K562 (cell line): ENCODE measurements around the gene ANKRD13C.

Experiments
- SP2 ChIP-seq: IDR thresholded peaks from 2 replicates; pipeline ENCODE4 v1.6.1; 2011; ENCODE audit warnings: mild to moderate bottlenecking, low read depth, low read length, moderate library complexity; ENCODE audit not compliant: poor library complexity, severe bottlenecking; ENCODE audit errors: extremely low read depth
- ZBTB7A ChIP-seq: IDR thresholded peaks from 2 replicates; pipeline ENCODE4 v1.6.1; 2011; ENCODE audit warnings: low read depth, mild to moderate bottlenecking, low read length, moderate library complexity, borderline replicate concordance; ENCODE audit not compliant: control insufficient read depth
- ZNF785 ChIP-seq: fragments of 250-450 bp; sonication (Bioruptor Pico); IDR thresholded peaks from 2 replicates; pipeline ENCODE4 v1.4.0; 2020; ENCODE audit warnings: mild to moderate bottlenecking
- TF ChIP-seq, protein P1 (sequence below): fragments of 450-650 bp; IDR thresholded peaks from 2 replicates; pipeline ENCODE4 v1.6.1; 2017; ENCODE audit warnings: antibody characterized with exemption, mild to moderate bottlenecking

DNA sequence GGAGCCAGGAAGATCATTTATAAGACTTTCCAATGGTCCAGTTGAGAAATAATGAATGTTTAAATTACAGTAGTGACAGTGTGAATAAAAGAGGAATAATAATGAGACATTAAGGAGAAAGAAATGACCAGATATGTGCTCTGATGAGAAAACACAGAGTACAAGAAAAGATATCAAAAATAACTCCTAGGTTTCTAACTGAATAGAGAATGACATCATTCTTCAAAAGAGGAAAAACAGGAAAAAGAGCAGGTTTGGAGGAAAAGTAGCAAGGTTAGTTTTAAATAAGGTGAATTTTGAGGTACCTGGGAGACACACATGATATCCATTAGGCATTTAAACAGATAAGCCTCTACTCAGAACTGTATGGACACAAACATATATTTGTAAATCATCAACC lies 55.0 kb downstream of the ANKRD13C start:
- TF ChIP-seq ZNF785 (CRISPR knock-in tag) (no peak), ZBTB7A (no peak), SP2 (no peak)
- TF ChIP-seq, protein P1, sequence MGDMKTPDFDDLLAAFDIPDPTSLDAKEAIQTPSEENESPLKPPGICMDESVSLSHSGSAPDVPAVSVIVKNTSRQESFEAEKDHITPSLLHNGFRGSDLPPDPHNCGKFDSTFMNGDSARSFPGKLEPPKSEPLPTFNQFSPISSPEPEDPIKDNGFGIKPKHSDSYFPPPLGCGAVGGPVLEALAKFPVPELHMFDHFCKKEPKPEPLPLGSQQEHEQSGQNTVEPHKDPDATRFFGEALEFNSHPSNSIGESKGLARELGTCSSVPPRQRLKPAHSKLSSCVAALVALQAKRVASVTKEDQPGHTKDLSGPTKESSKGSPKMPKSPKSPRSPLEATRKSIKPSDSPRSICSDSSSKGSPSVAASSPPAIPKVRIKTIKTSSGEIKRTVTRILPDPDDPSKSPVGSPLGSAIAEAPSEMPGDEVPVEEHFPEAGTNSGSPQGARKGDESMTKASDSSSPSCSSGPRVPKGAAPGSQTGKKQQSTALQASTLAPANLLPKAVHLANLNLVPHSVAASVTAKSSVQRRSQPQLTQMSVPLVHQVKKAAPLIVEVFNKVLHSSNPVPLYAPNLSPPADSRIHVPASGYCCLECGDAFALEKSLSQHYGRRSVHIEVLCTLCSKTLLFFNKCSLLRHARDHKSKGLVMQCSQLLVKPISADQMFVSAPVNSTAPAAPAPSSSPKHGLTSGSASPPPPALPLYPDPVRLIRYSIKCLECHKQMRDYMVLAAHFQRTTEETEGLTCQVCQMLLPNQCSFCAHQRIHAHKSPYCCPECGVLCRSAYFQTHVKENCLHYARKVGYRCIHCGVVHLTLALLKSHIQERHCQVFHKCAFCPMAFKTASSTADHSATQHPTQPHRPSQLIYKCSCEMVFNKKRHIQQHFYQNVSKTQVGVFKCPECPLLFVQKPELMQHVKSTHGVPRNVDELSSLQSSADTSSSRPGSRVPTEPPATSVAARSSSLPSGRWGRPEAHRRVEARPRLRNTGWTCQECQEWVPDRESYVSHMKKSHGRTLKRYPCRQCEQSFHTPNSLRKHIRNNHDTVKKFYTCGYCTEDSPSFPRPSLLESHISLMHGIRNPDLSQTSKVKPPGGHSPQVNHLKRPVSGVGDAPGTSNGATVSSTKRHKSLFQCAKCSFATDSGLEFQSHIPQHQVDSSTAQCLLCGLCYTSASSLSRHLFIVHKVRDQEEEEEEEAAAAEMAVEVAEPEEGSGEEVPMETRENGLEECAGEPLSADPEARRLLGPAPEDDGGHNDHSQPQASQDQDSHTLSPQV: no peak
